Stimulated activated effector memory CD8-positive, alpha-beta T cell treated with anti-CD3 and anti-CD28 coated beads, Interleukin-12 subunit alpha, Interleukin-12 subunit beta, amount 100 ng/mL, for 72 hours (primary cell): ENCODE data around the gene PSD4.
A peak's percentile ranks its signal among the peaks of the same experiment; 100 is the strongest.

Source experiments
- ATAC-seq: fragments of 150-1000 bp; cut with Tn5 transposase; 2 replicates; pipeline ENCODE4 v1.10.0; 2021
- DNase-seq, 2 donors: peaks; one replicate each; pipeline ENCODE4 v3.0.0; 2021 to 2022; ENCODE audit warnings: low spot score in 2 of 2
- H3K27ac Mint-ChIP-seq: one replicate; pipeline ENCODE4 v1.8.0; 2022; ENCODE audit warnings: mild to moderate bottlenecking, mixed read lengths
- H3K36me3 Mint-ChIP-seq: one replicate; pipeline ENCODE4 v1.8.0; 2022; ENCODE audit warnings: mild to moderate bottlenecking, mixed read lengths
- H3K4me1 Mint-ChIP-seq: one replicate; pipeline ENCODE4 v1.8.0; 2022; ENCODE audit warnings: mixed read lengths
- H3K4me3 Mint-ChIP-seq: one replicate; pipeline ENCODE4 v1.8.0; 2022; ENCODE audit warnings: mild to moderate bottlenecking, mixed read lengths
- H3K9me3 Mint-ChIP-seq: one replicate; pipeline ENCODE4 v1.8.0; 2022; ENCODE audit warnings: mixed read lengths

The PSD4 gene

GRCh38 chr2:113182471-113183260 lies 8.9 kb downstream of the PSD4 start:
- Mint-ChIP-seq H3K4me1 (peaks cover 96% of the 10 kb centered on the region), H3K36me3 (peaks cover 100% of the 10 kb centered on the region), H3K9me3 (no peaks in the 10 kb centered on the region), H3K27ac (peak overlapping the region; percentile 92), H3K4me3 (peak overlapping the region; percentile 77)
- ATAC-seq = no peak
- no peak for DNase-seq

- Mint-ChIP-seq H3K36me3 (peaks cover 100% of the 10 kb centered on the region), H3K27ac (peak overlapping the region; percentile 92), H3K9me3 (no peaks in the 10 kb centered on the region), H3K4me3 (peak overlapping the region; percentile 77), H3K4me1 (peaks cover 96% of the 10 kb centered on the region)
- ATAC-seq (no peak), DNase-seq (no peak)
Measured at GRCh38 chr2:113183264-113183663, 9.5 kb downstream of the PSD4 start.

- peak overlapping the region; percentile 92 for H3K27ac Mint-ChIP-seq
- ATAC-seq (no peak), DNase-seq (no peak)
- peak overlapping the region; percentile 77 for H3K4me3 Mint-ChIP-seq
- H3K36me3 Mint-ChIP-seq = peaks cover 100% of the 10 kb centered on the region
- H3K4me1 Mint-ChIP-seq = peaks cover 93% of the 10 kb centered on the region
- no peaks in the 10 kb centered on the region for H3K9me3 Mint-ChIP-seq
Measured at GRCh38 chr2:113183703-113184102, 9.9 kb downstream of the PSD4 start.

GRCh38 chr2:113184531-113185230 lies 10.9 kb downstream of the PSD4 start:
- Mint-ChIP-seq H3K4me3 (peak overlapping the region; percentile 77), H3K27ac (peak overlapping the region; percentile 92), H3K9me3 (no peaks in the 10 kb centered on the region), H3K4me1 (peaks cover 93% of the 10 kb centered on the region), H3K36me3 (peaks cover 100% of the 10 kb centered on the region)
- no peak for ATAC-seq
- no peak for DNase-seq

GRCh38 chr2:113185664-113186432 lies 12.1 kb downstream of the PSD4 start:
- Mint-ChIP-seq H3K4me3 (peak overlapping the region; percentile 77), H3K36me3 (peaks cover 100% of the 10 kb centered on the region), H3K9me3 (no peaks in the 10 kb centered on the region), H3K4me1 (peaks cover 86% of the 10 kb centered on the region), H3K27ac (peak overlapping the region; percentile 67)
- no peak for DNase-seq
- ATAC-seq = no peak

GRCh38 chr2:113186433-113186796 lies 12.6 kb downstream of the PSD4 start:
- DNase-seq (no peak), ATAC-seq (no peak)
- no peaks in the 10 kb centered on the region for H3K9me3 Mint-ChIP-seq
- H3K36me3 Mint-ChIP-seq = peaks cover 100% of the 10 kb centered on the region
- peak overlapping the region; percentile 77 for H3K4me3 Mint-ChIP-seq
- peaks cover 81% of the 10 kb centered on the region for H3K4me1 Mint-ChIP-seq
- peak overlapping the region; percentile 67 for H3K27ac Mint-ChIP-seq

- H3K27ac Mint-ChIP-seq = peak overlapping the region; percentile 79
- no peak for DNase-seq
- no peak for ATAC-seq
- no peaks in the 10 kb centered on the region for H3K9me3 Mint-ChIP-seq
- H3K4me3 Mint-ChIP-seq = no peak overlapping the region
- peaks cover 100% of the 10 kb centered on the region for H3K36me3 Mint-ChIP-seq
- peaks cover 73% of the 10 kb centered on the region for H3K4me1 Mint-ChIP-seq
Measured at GRCh38 chr2:113187771-113188170, 14.0 kb downstream of the PSD4 start.

GRCh38 chr2:113190871-113191270 lies 17.1 kb downstream of the PSD4 start:
- peaks cover 100% of the 10 kb centered on the region for H3K36me3 Mint-ChIP-seq
- peaks cover 56% of the 10 kb centered on the region for H3K4me1 Mint-ChIP-seq
- H3K27ac Mint-ChIP-seq = no peak overlapping the region
- no peak overlapping the region for H3K4me3 Mint-ChIP-seq
- DNase-seq (no peak), ATAC-seq (no peak)
- H3K9me3 Mint-ChIP-seq = no peaks in the 10 kb centered on the region

- Mint-ChIP-seq H3K36me3 (peaks cover 100% of the 10 kb centered on the region), H3K4me3 (no peak overlapping the region), H3K27ac (peak overlapping the region; percentile 84), H3K4me1 (peaks cover 57% of the 10 kb centered on the region), H3K9me3 (no peaks in the 10 kb centered on the region)
- DNase-seq (no peak), ATAC-seq (no peak)
Measured at GRCh38 chr2:113192459-113193100, 18.8 kb downstream of the PSD4 start.

- Mint-ChIP-seq H3K4me1 (peaks cover 35% of the 10 kb centered on the region), H3K4me3 (no peak overlapping the region), H3K27ac (peak overlapping the region; percentile 82), H3K36me3 (peaks cover 100% of the 10 kb centered on the region), H3K9me3 (no peaks in the 10 kb centered on the region)
- DNase-seq (no peak), ATAC-seq (no peak)
Measured at GRCh38 chr2:113195923-113196501, 22.2 kb downstream of the PSD4 start.

- Mint-ChIP-seq H3K4me3 (no peak overlapping the region), H3K9me3 (no peaks in the 10 kb centered on the region), H3K4me1 (peaks cover 35% of the 10 kb centered on the region), H3K27ac (peak overlapping the region; percentile 82), H3K36me3 (peaks cover 100% of the 10 kb centered on the region)
- DNase-seq (no peak), ATAC-seq (no peak)
Measured at GRCh38 chr2:113196839-113197238, 23.1 kb downstream of the PSD4 start.

- Mint-ChIP-seq H3K36me3 (peaks cover 100% of the 10 kb centered on the region), H3K27ac (peak overlapping the region; percentile 82), H3K9me3 (no peaks in the 10 kb centered on the region), H3K4me3 (no peak overlapping the region), H3K4me1 (peaks cover 38% of the 10 kb centered on the region)
- no peak for ATAC-seq
- DNase-seq = no peak
Measured at GRCh38 chr2:113197347-113198047, 23.7 kb downstream of the PSD4 start.

GRCh38 chr2:113198048-113198789 lies 24.4 kb downstream of the PSD4 start:
- Mint-ChIP-seq H3K9me3 (no peaks in the 10 kb centered on the region), H3K4me1 (peaks cover 38% of the 10 kb centered on the region), H3K36me3 (peaks cover 100% of the 10 kb centered on the region), H3K27ac (peak overlapping the region; percentile 82), H3K4me3 (no peak overlapping the region)
- DNase-seq (no peak), ATAC-seq (no peak)
